ENCODE measurements around the gene EXTL1.

GRCh38 chr1:26019641-26020315, 1.8 kb upstream of the EXTL1 start:
- TF ChIP-seq, protein P1, sequence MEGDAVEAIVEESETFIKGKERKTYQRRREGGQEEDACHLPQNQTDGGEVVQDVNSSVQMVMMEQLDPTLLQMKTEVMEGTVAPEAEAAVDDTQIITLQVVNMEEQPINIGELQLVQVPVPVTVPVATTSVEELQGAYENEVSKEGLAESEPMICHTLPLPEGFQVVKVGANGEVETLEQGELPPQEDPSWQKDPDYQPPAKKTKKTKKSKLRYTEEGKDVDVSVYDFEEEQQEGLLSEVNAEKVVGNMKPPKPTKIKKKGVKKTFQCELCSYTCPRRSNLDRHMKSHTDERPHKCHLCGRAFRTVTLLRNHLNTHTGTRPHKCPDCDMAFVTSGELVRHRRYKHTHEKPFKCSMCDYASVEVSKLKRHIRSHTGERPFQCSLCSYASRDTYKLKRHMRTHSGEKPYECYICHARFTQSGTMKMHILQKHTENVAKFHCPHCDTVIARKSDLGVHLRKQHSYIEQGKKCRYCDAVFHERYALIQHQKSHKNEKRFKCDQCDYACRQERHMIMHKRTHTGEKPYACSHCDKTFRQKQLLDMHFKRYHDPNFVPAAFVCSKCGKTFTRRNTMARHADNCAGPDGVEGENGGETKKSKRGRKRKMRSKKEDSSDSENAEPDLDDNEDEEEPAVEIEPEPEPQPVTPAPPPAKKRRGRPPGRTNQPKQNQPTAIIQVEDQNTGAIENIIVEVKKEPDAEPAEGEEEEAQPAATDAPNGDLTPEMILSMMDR (conservative IDR thresholded peaks at IDR 0.05) = no peak
- no peak for TF ChIP-seq ZFX (IDR thresholded peaks at IDR 0.05)
